Right renal cortex interstitium (tissue), 3 donors: Measurements from ENCODE around the gene FBXL15. TPM values are rescaled to one million over a fixed set of nuclear protein-coding genes. Genes with fewer than 3 reads are reported as not detected.

Source experiments
- DNase-seq, 3 donors: peaks; one replicate each; pipeline ENCODE4 v3.0.0-alpha.2; 2013; ENCODE audit warnings: low read depth in 3 of 3, low spot score in 2 of 3
- polyA plus RNA-seq, 3 donors: library from polyadenylated mRNA; unstranded; fragments of 120-200 nt; gene quantifications; one replicate each; pipeline ENCODE4 v1.2.1, GENCODE V29; 2013; ENCODE audit not compliant: insufficient read length in 3 of 3

Gene FBXL15
- polyA plus RNA-seq, 3 donors: 5.9 to 8.0 (median 5.9) TPM

DNA sequence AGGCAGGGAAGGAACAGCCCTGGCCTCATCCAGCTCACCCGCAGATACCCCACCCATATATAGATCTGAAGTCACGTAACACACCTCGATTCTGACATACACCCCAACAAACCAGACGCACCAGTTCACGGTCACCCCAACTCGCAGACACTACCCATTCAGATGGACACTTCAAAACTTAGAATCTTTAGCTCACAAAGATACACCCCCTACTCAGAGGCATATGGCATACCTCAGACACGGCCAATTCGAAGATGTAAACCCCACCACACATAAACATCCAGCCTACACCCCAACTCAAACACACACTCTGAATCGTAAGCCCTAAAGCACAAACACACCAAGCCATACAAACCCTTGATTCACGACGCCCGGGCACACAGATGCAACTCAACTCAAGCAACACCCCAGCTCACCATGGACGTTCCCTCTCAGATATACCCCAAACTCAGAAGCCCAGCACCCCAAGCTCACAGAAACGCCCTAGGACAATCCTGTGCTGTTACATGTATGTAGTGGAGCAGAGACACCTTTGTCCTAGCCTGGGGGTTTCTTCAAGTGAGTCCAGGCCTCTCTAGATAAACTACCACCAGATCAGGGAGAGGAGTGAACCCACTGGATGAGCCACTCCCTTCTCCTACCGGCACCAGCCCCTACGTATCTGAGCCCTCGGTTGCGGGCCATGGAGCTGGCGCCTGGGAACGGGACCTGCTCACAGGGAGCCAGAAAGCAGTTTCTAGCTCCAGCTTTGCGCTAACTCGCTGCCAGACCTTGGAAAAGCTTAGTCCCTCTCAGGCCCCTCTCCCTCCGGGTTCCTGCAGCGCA is 10.8 kb upstream of the FBXL15 start:
- no peak for DNase-seq

DNA sequence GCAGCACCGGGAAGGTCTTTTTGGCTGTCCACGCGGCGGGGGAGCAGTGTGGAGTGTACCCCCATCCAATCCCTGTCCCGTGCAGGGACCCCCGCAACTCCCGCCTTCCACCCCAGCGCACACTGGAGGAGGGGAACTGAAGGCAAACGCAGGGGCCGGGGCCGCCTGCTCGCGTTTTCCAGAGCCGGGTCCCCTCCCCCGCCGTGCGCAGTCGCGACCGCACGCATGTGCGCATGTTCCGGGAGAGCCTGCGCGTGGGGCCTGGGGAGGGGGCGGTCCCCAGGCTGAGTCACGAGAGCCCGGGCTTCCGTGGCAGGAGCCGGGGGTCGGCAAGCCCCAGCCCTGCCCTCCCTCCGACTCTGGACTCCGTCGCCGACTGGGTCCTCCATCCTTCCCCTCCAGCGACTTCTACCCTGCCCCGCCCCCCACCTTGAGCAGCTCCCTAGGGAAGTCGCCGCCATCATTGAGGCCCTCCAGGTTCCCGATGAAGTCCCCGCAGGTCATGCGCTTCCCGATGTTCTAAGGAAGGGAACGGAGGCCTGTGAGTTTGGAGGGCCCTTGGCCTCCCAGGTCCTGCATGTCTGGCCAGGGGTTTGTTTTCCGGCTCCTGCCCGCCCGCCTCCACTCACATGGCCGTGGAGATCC is 10.1 kb upstream of the FBXL15 start:
- DNase-seq: no peak

DNA sequence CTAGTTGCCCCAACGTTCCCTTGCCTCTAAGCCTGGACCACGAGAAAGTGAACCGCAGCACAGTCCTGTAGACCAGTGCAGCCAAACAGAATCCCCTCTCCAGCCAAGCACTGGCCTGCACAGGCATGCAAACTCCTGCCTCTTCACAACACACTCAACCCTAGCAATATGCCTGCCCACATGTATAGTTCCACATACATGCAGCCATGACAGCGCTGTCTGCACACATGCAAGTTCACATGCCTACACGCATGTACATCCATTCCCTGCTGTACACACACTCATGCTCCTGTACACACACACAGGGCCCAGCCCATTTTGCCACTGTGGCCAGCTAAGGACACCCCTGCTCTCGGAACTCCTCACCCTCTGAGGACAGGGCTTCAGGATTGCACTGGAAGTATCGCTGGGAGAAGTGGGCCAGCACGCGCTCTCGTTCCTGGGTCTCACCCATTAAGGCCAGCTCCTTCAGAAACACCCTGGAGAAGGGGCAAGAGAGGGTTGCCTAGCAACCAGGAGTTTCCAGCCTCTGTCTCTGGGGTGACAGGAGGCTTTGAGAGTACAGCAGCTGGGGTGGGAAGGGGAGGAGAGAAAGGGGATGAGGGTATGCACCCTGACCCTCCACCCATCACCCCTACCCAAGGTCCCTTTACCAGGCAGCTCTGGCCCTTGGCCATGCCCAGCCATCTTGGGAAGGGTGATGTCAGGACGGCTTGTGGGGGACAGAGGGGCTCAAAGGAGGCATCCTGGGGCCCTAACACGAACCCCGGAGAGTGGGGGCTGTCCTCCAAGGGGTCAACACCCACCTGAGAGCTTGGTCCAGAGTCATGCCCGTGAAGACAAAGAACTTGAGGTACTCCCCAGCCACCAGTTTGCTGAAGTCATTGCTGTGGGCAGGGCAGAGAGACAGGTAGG is 9.0 kb upstream of the FBXL15 start:
- no peak for DNase-seq

DNA sequence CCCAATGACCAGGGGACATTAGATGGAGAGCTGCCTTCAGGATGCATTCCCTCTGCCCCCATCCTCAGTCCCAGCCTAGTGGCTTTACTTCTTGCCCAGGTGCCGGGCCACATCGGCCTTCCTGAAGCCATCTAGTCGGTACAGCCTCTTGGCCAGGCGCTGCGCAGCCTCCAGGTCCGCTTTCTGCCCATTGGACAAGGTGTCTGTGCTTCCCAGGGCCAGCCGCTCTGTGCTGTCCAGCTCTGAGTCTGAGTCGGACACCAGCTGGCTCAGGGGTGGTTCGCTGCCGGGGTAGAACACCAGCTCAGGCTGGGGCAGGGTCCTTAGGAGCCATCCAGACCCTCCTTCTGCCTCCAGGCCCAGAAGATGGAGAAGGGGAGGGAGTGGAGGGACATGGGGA is 8.3 kb upstream of the FBXL15 start:
- DNase-seq: no peak

DNA sequence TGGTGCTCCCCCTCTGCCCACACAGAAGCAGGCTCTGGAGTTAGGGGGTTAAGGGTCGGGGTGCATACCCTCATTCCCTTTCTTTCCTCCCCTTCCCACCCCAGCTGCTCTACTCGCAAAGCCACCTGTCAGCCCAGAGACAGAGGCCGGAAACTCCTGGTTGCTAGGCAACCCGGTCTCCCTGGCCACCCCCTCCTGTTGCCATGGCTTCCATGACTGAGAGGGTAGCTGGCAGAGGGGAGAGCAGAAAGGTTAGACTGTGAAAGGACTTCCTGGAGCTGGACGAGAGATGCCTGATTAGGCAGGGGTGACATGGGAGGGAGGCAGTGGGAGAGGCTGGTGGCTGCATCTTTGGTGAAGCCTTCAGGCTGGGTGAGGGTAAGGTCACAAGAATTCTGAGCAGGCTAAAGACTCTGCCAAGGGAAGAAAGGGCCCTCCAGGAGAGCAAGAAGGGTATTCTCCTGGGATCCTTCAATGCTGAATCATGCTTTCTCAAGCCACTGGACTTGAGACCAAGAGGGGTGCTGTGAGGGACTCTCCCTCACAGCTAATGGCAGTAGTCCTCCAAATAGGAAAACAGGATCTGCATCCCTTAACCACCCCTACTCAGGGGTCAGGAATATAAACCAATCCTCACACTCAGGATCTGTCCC is 7.5 kb upstream of the FBXL15 start:
- no peak for DNase-seq

DNA sequence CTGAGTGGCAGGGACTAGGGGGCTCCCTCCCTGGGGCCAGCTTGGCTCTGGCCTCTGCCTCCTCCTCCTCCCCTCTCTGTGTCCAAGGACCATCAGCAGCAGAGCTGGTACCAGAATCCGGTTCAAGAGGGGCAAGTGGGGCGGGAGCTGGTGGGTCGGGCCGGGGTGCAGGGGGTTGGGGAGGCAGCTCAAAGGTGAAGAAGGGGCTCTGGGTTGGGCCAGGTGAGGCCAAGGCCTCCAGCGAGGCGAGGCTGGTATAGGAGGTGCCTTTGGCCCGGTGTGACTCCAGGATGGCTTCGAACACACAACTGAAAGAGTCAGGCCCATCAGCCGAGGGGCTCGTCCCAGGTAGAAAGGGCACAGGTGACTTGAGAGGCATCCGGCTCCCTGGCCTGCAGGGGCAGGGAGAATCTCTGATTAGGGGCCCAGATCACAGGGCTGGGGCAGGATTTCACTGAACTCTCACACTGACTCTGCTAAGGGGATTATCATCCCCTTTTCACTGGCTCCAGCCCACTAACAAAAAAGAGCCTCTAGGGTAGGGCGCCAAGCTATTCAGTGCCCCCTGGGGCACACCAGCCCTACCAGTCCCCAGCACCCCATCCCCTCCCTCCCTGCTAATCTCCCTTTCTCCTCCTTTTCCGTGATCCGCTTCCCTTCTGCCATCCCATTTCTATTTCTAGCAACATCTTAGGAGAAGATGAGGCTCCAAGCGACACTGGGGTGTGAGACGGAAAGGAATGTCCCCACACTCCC is 6.7 kb upstream of the FBXL15 start:
- DNase-seq: no peak

DNA sequence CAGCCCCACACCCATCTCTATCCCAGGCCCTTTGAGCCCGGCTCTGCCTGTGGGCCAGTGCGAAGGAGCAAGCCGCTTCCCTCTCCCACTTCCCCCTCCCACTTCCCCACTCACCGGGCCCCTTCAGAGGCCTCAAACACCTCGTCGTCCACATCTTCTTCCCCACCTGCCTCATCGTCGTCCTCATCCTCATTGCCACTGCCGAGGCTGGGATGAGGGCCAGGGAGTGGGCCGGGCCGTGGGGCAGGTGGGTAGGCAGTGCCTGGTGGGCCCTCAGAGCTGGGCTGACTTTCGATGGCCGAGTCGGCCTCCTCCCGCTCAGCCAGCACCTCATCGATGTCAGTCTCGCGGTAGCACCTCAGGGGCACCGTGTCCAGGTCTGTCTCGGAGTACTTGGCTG is 5.9 kb upstream of the FBXL15 start:
- DNase-seq: no peak

DNA sequence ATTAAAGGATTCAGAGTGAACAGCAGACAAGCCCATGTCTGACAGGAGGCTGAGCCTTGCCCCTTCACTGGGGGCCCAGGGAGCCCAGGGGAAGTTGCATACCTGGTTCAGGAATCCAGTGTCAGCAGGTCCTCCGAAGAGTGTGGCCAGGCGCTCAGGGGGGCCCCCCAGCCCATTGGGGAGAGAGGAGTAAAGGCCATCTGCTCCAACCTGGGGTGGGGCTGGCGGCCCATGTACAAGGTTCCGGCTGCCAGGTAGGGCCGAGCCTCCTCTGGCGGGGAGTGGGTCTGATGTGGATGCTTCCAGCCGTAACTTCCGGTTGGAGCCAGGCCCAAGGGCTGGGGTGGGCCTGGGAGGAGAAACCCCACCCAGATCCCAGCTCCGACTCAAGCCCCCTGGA is 4.4 kb upstream of the FBXL15 start:
- DNase-seq: no peak

DNA sequence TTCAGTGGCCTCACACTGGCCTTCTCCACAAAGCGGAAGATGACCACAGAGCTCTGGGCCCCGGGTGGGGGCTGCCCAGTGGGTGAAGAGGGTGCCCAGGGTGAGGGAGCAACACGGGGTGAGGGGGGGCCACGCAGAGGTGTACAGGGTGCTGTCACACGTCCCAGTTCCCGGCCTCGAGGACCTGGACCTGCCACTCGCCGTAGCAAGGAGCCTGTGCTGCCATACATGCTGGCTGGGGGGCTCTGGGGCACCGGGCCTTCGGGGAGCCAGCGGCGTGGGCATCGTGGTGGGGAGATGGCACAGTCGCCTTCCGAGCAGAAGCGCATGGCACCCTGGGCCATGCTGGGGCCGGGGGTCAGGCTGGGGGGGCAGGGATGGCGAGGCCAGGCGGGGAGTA is 3.9 kb upstream of the FBXL15 start:
- DNase-seq: no peak

DNA sequence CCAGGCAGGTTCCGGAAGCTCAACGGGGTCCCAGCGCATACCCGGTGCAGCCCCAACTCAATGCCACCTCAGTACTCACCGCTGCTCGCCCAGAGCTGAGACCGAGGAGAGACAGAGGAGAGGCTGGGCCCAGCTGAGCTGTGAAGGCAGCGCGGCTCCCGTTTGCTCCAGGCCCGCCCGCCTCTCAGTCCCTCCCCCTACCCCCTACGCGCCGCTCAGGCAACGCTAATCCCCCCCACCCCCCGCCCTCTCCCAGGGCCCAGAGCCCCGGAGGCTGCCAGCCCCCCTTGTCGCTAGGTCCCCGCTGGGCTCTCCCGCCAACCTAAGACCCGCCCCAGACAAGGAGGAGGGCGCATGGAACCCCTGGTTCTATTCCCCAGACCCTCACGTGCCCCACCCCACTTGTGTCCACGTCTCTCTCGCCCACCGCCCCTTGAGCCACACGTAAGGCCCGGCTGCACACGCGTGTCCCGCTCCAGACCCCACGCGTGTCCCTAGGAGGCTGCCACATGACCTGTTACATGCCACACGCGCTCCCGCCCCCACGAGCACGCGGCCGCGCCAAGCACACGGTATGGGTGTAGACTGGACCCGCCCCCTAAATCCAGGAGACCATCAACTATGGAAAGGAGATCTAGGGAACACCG is 1.9 kb upstream of the FBXL15 start, which contains the start of gene PSD:
Gene PSD, minus strand, starts transcription at position 164 of the 647 bp plus-strand sequence. CDS start 1,747 bp downstream, outside the sequence.
- DNase-seq: no peak

DNA sequence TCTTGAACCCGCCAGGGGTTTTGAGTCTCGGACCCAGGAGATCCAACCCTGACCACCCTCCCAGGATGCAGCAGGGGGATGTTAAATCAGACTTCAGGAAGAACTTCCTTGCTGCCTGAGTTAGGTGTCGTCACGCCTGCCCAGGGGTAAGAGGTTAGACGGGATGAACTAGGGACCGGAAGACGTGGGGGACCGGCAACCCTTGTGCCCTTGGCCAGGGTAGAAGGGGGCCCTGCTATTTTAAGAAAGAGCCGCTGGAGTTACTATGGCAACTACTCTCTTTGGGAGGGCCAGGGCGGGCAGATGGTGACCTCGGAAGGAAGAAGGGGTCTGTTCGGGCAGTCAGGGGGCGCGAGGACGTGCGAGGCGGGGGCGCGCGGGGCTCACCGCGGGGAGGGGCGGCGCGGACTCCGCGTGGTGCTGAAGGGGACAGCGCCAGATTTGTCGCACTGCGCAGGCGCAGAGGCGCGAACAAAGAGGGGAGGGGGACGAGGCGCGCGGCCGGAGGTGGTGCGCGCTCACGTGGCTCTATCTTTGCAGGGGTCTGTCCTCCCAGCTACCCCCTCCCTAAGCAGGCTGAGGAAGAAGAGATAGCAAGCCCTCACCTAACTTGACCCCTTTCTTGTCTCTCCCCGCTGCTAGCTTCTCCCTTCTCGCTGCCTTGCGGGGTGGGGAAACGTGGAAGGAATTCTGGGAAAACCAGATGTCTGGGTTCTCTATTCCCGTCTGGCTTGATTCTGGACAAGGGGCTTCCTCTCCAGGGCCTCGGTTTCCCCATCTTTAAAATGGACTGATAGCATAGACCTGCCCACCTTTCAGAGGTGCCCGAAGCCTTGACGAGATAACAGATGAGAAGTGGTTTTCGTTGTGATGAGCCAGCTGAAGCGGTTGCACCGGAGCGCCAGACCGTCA is 1.1 kb upstream of the FBXL15 start:
- DNase-seq: no peak

DNA sequence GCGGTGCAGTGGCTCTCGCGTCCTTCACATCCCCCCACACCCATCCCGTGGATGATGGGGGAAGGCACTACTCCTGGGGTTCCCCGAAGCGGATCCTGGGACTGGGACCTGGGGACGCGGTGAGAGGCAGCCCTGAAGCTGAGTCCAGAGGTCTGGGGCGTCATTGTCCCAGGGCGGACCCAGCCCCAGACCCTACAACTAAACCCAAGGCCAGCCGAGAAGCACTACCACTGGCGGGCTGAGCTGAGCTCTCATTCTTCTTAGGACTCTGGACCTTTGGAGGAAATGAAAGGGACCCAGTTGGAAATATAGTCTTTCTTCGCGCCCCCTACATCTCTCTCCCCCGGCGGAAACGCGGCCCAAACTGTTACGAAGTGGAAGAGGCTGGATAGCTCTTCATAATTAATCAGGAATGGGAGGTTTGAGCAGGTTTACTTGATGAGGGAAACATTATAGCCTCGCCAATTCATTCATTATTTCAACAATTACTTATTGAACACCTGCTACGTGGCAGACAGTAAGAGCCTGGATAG is 389 bp upstream of the FBXL15 start:
- no peak for DNase-seq

DNA sequence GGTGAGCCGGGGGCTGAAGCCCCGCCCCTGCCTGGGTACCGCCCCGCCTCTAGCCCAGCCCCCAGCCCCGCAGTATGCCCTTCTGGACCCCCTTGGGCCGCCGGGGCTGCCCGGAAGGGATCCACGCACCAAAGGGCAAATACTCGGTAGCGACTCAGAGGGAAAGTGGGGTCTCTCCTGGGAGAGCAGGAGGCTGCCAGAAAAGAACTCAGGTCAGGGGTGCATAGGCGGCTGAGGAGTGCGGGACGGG is 796 bp downstream of the FBXL15 start:
- DNase-seq: no peak

DNA sequence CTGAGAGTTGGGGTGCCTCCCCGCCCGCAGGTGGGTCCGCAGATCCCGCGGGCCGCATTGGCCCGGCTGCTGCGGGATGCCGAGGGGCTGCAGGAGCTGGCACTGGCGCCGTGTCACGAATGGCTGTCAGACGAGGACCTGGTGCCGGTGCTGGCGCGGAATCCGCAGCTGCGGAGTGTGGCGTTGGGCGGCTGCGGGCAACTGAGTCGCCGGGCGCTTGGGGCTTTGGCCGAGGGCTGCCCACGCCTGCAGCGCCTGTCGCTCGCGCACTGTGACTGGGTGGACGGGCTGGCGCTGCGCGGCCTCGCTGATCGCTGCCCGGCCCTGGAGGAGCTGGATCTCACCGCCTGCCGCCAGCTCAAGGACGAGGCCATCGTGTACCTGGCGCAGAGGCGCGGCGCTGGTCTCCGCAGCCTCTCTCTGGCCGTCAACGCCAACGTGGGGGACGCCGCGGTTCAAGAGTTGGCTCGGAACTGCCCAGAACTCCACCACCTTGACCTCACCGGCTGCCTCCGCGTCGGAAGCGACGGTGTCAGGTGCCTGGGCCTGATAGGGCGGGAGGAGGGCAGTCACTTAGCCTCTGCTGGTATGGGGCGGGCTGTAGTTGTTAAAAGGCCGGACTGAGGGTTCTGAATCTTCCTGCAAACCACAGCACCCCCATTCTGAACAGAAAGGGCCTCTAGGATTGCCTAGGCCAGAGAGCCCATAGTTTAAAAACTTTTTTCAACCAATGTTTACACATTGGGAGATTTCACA is 1.3 kb downstream of the FBXL15 start:
- no peak for DNase-seq

DNA sequence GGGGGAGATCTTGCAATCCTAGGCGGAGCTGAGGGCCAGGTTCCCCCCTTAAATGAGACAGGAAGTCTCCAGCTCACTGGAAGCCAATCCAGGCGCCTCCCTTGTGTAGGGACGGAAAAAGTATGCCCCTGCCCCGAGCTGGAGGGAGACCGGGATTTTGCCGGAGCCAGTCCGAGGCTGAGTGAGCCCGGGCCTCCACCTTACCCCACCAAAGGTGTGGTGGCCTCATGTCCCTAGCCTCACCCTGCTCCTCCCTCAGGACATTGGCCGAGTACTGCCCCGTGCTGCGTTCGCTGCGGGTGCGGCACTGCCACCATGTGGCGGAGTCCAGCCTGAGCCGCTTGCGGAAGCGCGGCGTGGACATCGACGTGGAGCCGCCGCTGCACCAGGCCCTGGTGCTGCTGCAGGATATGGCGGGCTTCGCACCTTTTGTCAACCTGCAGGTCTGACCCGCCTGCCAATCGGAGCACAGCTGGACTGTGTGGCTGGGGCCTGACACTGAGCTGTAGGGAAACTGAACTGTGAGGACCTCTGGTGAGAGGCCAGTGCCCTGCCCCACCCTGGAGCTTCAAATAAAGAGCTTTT is 2.0 kb downstream of the FBXL15 start:
- DNase-seq: no peak

DNA sequence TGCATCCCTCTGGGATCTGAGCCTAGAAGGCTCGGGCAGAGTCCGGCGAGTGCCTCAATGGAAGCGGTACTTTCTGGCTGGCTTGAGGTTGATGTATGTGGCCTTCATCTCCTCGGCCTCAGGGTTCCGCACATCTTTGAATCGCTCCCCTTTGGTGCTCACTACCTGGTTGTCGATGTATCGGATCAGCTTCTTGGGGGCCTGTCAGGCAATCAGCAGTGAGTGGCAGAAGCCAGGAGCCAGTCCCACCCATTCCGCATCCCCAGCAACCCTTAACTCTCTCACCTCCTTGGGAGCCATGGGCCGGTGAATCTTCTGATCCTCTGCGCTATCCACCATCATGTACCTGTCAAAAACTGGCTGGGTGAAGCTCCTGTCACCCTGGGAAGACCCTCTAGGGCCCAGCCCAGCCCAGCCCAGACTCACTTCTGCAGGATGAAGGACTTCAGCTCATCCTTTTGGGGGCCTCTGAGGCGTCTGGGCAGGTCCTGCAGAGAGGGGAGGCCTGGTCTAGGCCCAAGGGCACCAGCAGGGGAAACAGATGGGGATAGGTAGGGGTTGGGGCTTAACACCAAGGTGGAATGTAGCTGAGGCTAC is 2.8 kb downstream of the FBXL15 start:
- DNase-seq: no peak

DNA sequence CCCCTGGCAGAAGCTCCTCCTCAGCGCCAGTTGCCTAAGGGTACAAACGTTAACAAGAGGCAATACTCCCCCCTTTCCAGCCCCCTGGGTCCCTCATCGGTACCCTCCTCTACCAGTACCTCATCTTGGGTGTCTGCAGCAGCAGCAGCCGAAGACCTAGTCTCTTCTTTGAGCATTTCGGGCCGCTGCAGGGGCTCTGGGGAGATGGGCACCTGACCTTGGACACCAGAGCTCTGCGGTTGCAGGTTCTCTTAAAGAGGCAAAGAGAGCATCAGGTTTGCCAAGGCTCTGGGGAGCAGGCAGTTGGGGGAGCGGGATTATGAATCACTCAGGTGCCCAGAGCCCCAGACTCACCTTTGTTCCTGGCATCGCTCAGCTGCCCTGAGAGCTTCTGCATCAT is 3.5 kb downstream of the FBXL15 start:
- no peak for DNase-seq
